Stimulated activated CD4-positive, alpha-beta T cell treated with anti-CD3 and anti-CD28 coated beads, TNF-alpha, amount 100 ng/mL, for 4 hours (primary cell): Measurements from ENCODE around the gene LGALS3.

Experiments
- DNase-seq, 3 experiments: peaks; one replicate each; pipeline ENCODE4 v3.0.0-alpha.2; 2020; ENCODE audit warnings: low read depth in 3 of 3

The LGALS3 gene

DNA sequence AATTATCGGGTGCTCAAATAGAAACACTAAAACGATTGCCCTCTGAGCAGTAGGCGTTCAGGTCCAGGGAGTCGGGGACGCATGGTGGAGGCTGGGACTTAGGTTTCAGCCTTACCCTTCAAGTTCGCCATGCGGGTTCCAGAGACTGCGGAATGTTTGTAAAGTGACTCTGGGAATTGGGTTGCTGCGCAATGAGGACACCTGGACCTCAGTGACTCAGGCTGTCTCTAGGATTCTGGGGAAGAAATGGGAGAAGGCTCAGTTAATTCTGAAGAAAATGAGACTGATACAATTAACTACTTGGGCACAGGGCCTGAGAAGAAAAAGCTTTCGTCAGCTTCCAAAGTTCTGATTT lies 1.1 kb downstream of the LGALS3 start:
- DNase-seq: no peak

- DNase-seq: no peak
Measured at GRCh38 chr14:55131370-55132137, 2.5 kb downstream of the LGALS3 start.

GRCh38 chr14:55133416-55133815 lies 4.4 kb downstream of the LGALS3 start:
- DNase-seq: no peak

- DNase-seq: no peak
Measured at GRCh38 chr14:55136241-55136640, 7.2 kb downstream of the LGALS3 start.

DNA sequence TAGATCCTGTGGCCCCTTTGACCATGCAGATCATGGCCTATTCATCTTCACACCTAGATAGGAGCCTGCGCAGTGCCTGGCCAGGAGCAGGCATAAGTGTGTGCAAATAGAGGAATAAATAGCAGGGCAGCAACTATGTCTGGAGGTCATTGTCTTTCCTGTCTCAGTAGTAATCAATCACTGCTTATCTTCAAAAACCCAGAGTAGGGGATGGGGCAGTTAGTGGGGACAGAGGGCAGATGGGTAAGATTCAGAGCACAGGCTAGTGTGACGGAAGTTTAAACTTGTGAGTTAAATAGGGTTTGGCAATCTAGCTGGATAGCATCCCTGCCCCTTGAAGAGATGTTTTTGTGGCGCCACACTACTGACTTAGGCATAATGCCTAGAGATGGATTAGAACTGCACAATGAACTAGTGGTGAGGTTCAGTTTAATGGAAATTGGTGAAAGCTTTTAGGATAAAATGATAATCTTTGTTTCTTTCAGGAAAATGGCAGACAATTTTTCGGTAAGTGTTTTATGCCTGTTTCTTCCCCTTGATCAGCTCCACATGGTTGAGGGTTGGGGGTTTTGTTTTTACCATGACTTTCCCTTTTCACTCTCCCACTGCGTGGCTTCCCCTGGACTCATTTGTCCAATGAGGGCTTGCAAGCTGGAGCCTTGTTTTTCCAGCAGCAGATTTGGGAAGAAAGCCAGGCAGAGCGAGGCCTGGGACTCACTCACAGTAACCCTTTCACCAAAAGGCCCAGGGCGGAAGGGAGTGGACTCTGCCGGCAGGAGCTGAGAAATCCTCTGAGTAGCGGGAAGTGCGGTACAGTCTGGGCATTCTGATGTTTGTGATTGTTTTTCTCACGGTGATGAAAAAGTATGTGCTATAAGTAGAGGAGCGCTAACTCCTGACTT lies 8.1 kb downstream of the LGALS3 start:
- no peak for DNase-seq

DNA sequence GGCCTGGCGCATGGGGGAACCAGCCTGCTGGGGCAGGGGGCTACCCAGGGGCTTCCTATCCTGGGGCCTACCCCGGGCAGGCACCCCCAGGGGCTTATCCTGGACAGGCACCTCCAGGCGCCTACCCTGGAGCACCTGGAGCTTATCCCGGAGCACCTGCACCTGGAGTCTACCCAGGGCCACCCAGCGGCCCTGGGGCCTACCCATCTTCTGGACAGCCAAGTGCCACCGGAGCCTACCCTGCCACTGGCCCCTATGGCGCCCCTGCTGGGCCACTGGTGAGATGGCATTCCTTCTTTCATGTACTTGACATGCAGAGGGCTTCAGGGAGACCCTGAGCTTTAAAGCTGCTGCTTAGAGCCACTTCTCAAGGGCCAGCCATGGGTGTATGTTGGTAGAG lies 9.0 kb downstream of the LGALS3 start:
- DNase-seq: no peak

GRCh38 chr14:55139141-55139540 lies 10.1 kb downstream of the LGALS3 start:
- DNase-seq: no peak

DNA sequence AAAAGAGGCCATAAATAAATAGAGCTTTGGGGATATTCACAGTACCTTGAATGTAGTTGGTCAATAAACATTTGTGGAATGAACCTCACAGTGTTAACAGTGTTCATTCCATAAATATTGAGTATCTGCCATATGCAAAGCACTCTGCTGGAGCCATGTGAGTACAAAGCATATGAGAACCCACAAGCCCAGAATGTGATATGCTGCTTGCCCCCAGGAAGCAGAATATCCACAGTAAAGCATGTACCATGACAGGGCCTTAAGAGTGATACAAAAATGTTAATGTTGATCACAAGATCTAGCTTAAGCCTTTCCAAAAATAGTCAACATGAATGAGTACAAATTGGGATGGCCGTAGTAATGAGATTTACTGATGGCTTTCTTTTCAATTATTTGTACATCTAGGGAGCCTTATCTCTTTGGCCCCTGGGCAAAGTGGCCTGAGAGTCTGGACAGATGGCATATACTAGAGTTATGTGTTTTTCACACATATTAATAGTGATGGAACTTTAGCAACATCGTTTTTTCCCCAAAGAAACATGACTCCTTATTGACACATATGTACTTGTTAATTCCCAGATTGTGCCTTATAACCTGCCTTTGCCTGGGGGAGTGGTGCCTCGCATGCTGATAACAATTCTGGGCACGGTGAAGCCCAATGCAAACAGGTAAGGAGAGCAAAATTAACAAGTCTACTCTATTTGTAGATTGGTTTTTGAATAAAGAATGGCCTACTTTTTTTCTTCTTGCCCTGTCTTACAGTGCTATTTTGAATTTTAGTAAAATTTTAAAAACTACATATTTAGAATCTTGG lies 10.9 kb downstream of the LGALS3 start:
- DNase-seq: no peak

DNA sequence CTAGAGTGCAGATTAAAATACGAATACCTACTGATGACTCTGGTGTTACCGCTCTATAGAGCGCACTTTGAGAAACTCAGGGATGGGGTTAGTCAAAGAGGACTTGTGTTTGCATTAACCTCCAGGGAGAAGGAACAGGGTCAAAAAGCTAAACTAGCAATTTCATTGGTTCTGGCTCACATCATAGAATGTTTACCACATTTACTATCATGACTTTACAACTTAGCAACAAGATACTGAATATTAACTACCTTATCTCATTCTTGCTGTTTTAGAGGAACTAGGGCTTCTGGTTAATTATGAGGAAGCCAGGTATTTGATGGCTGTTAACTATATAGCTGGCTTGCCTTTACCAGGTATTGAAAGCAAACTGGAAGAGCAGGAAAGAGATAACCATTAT lies 12.8 kb downstream of the LGALS3 start:
- no peak for DNase-seq

DNA sequence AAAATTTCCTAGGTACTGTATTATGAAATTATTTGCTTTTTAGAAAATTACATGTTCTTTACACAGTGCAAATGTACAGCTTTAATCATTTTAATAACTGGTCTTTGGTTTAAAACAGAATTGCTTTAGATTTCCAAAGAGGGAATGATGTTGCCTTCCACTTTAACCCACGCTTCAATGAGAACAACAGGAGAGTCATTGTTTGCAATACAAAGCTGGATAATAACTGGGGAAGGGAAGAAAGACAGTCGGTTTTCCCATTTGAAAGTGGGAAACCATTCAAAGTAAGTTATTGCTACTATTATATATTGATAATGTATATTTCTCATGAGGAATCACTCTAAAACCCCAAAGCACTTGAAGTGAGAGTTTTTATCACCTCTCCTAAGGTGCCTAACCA lies 13.4 kb downstream of the LGALS3 start:
- no peak for DNase-seq

DNA sequence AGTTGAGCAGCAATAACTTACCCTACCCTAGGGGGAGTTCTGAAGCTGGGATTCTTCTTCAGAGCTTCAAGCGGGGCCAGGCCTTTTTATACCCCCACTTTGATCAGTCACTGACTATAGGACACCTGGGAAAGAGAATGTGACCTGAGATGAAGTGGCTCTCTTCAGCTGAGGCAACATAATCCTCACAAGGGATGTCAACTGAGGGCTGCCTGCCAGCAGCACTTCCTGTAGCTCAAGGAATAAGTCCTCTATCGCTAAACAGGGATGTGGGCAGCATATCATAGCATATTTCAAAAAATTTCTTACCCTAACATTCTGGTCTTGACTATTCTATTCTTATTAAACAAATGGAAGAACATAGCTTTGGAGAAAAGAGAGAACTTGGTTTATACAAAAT lies 17.4 kb downstream of the LGALS3 start:
- DNase-seq: no peak

- DNase-seq: no peak
Measured at GRCh38 chr14:55151601-55152000, 22.5 kb downstream of the LGALS3 start.

- DNase-seq: no peak
Measured at GRCh38 chr14:55152052-55152753, 23.2 kb downstream of the LGALS3 start.

DNA sequence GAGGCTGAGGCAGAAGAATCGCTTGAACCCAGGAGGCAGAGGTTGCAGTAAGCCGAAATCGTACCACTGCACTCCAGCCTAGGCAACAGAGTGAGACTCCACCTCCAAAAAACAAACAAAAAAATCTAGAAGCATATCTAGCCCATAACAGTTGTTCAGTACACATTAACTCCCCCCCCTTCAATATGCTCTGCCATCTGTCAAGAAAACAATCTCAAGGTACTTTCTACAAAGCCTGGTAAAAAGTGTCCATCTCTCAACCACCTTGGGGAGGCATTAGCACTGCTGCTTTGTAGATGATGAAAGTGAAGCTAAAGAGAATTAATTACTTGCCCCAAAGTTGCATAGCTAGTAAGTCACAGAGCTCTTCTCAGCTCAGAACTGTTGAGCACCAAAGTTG lies 24.9 kb downstream of the LGALS3 start:
- no peak for DNase-seq

GRCh38 chr14:55157080-55157479 lies 28.0 kb downstream of the LGALS3 start:
- DNase-seq: no peak

DNA sequence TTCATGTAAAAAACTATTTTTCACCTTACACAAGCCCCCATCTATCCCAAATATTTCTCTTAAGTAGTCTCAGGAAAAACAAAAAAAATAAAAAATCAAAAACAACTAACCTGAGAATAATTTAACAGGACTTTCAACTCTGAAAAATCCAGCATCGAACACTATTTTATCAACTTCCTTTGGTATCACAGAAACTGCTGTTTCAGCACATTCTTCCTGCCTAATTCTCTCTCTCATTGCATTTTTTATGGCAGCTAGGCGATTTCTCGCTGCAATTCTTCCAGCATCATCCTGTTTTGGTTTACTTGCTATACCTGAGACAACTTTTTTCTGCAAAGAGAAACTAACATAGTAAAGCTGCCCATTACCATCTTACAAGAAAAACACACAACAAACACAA lies 29.4 kb downstream of the LGALS3 start:
- no peak for DNase-seq

DNA sequence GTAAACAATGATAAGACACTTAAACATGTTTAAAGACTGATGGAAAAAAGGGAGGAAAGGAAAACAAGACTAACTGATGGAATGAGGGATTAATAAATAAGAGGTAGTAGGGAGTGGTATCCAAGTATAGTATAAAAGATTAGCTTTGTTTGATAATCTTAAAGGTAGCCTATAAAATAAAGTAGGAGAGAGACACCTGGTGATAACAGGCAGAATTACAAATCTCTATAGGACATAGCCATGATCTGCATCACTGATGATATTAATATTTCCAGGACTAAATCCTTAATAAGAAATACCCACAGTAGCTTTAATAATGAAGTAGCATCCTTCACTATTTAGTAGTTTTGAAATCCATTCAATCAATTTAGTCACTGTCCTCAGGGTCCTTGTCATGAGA lies 31.9 kb downstream of the LGALS3 start:
- DNase-seq: no peak

DNA sequence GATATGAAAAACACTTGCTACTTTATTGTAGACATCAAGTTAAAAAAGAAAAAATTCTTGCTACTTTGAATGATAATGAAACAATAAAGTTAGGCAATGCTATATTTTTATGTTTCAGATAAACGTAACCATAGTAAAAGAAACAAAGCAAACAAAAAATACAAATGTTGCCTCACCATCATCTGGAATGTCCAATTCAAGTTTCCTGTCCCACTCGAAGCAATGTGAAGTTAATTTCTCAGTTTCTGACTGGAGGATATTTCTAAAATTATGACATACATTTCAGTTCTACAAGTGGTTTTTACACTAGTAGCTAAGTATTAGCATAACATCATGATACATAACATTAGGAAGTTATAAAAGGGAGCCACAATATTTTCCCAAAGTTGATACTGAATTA lies 41.5 kb downstream of the LGALS3 start:
- DNase-seq: no peak

DNA sequence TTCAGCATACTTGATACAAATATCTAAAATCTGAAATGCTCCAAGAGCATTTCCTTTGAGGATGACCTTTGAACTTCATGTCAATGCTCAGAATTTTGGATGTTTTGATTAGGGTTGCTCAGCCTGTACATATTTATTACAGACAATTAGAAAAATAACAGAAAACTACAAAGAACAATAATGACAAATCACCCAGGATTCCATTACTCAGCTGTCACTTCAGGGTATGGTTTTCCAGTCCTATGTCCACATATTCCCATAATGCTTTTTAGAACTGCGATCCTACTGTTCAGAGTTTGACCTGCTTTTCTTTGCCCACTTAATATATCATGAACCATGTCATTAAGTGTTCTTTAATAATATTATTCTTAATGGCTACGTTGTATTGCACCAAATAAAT lies 51.0 kb downstream of the LGALS3 start:
- no peak for DNase-seq

DNA sequence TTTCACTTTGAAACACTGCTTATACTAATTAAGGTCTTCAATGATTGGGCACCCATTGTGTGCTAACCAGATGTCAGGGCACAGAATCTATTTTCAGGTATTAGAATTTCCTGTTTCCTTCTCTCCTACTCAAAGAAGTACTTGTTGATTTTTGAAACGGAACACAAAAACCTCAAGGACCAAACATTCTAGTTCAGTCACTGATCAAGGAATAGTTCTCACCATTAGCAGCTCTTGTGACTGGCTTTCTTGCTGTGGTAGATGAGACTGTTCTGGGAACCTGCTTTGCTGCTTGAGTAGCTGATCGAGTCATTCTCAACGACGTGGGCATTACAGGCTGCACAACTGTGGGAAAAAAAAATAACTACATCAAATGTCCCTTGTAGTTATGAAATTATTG lies 51.4 kb downstream of the LGALS3 start:
- no peak for DNase-seq

DNA sequence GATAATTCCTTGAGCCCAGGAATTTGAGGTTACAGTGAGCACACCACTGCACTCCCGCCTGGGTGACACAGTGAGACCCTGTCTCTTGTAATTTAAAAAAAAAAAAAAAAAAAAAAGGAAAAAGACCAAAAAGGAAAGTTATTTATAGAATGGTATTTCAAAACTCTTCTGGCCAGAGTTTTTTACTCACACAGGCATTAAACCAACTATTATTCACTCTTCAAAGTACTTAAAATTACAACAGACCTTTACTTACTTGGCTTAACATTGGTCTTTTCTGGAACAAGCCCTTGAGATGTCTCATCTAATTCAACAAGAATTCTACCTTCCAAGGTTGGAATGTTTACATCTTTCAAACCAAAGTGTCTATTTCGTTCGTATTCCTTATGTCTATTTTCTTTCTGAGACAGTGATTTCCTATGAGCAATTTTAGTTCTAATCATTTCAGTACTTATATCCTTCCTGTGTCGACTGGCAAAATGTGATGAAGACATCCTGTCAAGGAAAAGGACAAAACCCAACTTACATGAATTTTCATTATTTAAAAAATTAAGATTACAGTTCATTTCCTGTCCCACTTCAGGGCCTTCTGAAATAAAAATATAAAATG lies 59.7 kb downstream of the LGALS3 start:
- no peak for DNase-seq

- no peak for DNase-seq
Measured at GRCh38 chr14:55190906-55191202, 61.8 kb downstream of the LGALS3 start.
